ENCODE data around the gene C10orf71. TPM values are rescaled to one million over a fixed set of nuclear protein-coding genes. Genes with fewer than 3 reads are reported as not detected.

C10orf71 gene
- total and polyA plus RNA-seq, 3 donors from 2014 or later: 0.08 to 0.79 (median 0.12) TPM

- WGBS, 2 donors: 89 to 94% methylated on average over 5 to 10 of the region's 10 CpGs
- Histone ChIP-seq H3K4me1 (no peaks in the 10 kb centered on the region), H3K4me3 (no peak overlapping the region), H3K36me3 (ENCODE audit: low read depth, missing control alignments) (no peaks in the 10 kb centered on the region), H3K9me3 (no peaks in the 10 kb centered on the region), H3K27ac (no peak overlapping the region), H3K27me3 (no peaks in the 10 kb centered on the region)
- no peak for DNase-seq
- intact Hi-C loops (cut with DNase I; ENCODE audit: low total_unique reads): no loop called here
- TF ChIP-seq, protein P1, sequence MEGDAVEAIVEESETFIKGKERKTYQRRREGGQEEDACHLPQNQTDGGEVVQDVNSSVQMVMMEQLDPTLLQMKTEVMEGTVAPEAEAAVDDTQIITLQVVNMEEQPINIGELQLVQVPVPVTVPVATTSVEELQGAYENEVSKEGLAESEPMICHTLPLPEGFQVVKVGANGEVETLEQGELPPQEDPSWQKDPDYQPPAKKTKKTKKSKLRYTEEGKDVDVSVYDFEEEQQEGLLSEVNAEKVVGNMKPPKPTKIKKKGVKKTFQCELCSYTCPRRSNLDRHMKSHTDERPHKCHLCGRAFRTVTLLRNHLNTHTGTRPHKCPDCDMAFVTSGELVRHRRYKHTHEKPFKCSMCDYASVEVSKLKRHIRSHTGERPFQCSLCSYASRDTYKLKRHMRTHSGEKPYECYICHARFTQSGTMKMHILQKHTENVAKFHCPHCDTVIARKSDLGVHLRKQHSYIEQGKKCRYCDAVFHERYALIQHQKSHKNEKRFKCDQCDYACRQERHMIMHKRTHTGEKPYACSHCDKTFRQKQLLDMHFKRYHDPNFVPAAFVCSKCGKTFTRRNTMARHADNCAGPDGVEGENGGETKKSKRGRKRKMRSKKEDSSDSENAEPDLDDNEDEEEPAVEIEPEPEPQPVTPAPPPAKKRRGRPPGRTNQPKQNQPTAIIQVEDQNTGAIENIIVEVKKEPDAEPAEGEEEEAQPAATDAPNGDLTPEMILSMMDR (IDR thresholded peaks at IDR 0.05): no peak
- no peak for TF ChIP-seq POLR2A (IDR thresholded peaks at IDR 0.05)
These were observed 10.5 kb upstream of the C10orf71 start for GRCh38 chr10:49288341-49289065.

DNA sequence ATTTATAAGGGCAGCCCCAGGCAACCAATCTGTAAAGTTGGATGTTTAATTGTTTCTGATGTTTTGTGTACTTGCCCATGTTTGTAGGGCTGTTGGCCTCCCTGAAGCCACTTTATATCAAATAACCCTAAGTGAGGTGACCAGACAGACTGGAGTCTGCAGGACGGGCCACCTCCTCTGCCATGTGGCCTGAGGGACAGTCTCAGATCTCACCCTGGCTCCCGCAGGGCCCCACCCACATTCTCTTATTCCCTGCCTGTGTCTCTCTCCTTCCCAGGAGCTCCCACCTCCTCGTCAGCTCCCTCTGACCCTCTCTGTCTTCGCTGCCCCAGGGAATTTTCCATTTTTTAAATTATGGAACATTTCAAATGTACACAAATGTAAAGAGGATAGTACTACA, 9.5 kb upstream of the C10orf71 start:
- Histone ChIP-seq H3K4me3 (no peak overlapping the region), H3K4me1 (no peaks in the 10 kb centered on the region), H3K36me3 (ENCODE audit: low read depth, missing control alignments) (no peaks in the 10 kb centered on the region), H3K9me3 (no peaks in the 10 kb centered on the region), H3K27me3 (no peaks in the 10 kb centered on the region), H3K27ac (no peak overlapping the region)
- TF ChIP-seq, protein P1 (IDR thresholded peaks at IDR 0.05): no peak
- no peak for TF ChIP-seq POLR2A (IDR thresholded peaks at IDR 0.05)
- WGBS, 2 donors: 48 to 71% methylated on average over 4 of the region's 4 CpGs
- intact Hi-C loops (cut with DNase I; ENCODE audit: low total_unique reads): no loop called here
- DNase-seq: no peak

DNA sequence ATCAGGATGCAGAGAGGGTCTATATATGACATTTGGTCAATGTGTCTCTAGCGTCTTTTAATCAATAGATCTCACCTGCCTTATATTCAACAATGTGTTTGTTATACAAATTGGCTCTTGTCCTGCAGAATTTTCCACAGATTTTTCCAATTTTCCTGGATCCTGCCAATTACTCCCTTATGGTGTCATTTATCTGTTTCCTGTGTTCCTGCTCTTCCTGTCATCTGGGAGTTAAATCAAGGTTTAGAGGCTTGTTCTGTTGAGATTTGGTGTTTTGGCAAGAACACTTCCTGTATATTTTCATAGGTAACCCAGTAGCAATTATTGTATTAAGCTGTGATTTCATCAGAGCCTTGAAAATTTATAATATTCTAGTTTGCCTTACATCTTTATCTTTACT, 8.8 kb upstream of the C10orf71 start:
- intact Hi-C loops (cut with DNase I; ENCODE audit: low total_unique reads): no loop called here
- no peak overlapping the region for H3K27ac ChIP-seq
- no peaks in the 10 kb centered on the region for H3K9me3 ChIP-seq
- no peaks in the 10 kb centered on the region for H3K27me3 ChIP-seq
- no peak for DNase-seq
- H3K4me1 ChIP-seq: no peaks in the 10 kb centered on the region
- no peak overlapping the region for H3K4me3 ChIP-seq
- H3K36me3 ChIP-seq (ENCODE audit: low read depth, missing control alignments): no peaks in the 10 kb centered on the region
- TF ChIP-seq POLR2A (IDR thresholded peaks at IDR 0.05): no peak
- TF ChIP-seq, protein P1 (IDR thresholded peaks at IDR 0.05): no peak
- 59 to 70% methylated on average over 1 of the region's 1 CpG for WGBS, 2 donors

DNA sequence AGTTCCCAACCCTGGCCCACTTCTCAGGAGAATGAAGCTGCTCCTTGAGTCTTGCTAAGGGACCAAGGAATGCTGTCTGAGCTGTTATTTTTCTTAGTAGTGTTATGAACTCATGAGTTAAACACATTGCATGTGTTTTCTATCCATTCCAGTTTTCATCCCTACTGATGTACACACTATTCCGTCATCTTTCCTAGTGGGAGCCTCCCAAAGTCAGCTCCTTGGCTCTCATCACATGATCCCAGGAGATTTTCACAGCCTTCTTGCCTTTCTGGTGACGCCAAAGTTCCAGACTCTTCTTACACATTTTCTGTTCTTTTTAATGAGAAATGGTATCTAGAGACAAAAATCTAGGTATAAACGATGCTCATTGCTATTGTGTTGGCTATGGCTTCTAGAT, 8.4 kb upstream of the C10orf71 start:
- no peak overlapping the region for H3K4me3 ChIP-seq
- no peaks in the 10 kb centered on the region for H3K9me3 ChIP-seq
- H3K27me3 ChIP-seq: no peaks in the 10 kb centered on the region
- WGBS, 2 donors: 79 to 87% methylated on average over 3 of the region's 3 CpGs
- intact Hi-C loops (cut with DNase I; ENCODE audit: low total_unique reads): no loop called here
- no peak for DNase-seq
- no peaks in the 10 kb centered on the region for H3K36me3 ChIP-seq (ENCODE audit: low read depth, missing control alignments)
- no peak overlapping the region for H3K27ac ChIP-seq
- TF ChIP-seq POLR2A (IDR thresholded peaks at IDR 0.05): no peak
- TF ChIP-seq, protein P1 (IDR thresholded peaks at IDR 0.05): no peak
- no peaks in the 10 kb centered on the region for H3K4me1 ChIP-seq

All from testis (tissue), 3 donors.